SK-N-SH (cell line): ENCODE data around the gene GBP7. TPM values are rescaled to one million over a fixed set of nuclear protein-coding genes. Genes with fewer than 3 reads are reported as not detected.

Experiments
- CTCF ChIA-PET: fragments of 300-600, 350-600 bp; formaldehyde crosslinking; extraction: SDS; loops from one replicate; lab custom pipeline; 2021; lab: Yijun Ruan, JAX
- POLR2A ChIA-PET: fragments of 350-600 bp; sonication (Branson Sonifier 250); formaldehyde crosslinking; extraction: SDS; loops from one replicate; lab custom pipeline; 2020; ENCODE audit warnings: antibody characterized with exemption, inconsistent platforms; lab: Yijun Ruan, JAX
- DNase-seq: peaks from one replicate; pipeline ENCODE4 v3.0.0; 2012
- H2AFZ ChIP-seq: fragments of 200-600 bp; sonication (generic); 2 replicates; pipeline ENCODE4 v1.8.1; 2016; ENCODE audit warnings: antibody characterized with exemption, mild to moderate bottlenecking, low read depth
- H3F3A ChIP-seq: fragments of 200-600 bp; sonication (generic); replicated peaks from 2 replicates; pipeline ENCODE3; 2016; ENCODE audit warnings: antibody characterized with exemption, mild to moderate bottlenecking; ENCODE audit not compliant: insufficient read depth
- H3K27ac ChIP-seq, 2 experiments: fragments of 200-500 bp in 1 of 2; fragments of 200-600 bp in 1 of 2; sonication (Bioruptor generic) in 1 of 2; sonication (generic), shearing (Covaris generic) in 1 of 2; 2 replicates each; pipeline versions ENCODE4 v1.5.1 to v1.6.1; 2014 to 2016; ENCODE audit warnings: low read depth in 2 of 2, inconsistent platforms in 1 of 2, low read length in 1 of 2, mild to moderate bottlenecking in 1 of 2, mixed read lengths in 1 of 2
- H3K27me3 ChIP-seq: fragments of 200-600 bp; sonication (generic), shearing (Covaris generic); 2 replicates; pipeline ENCODE4 v1.6.1; 2016; ENCODE audit warnings: mixed run types; ENCODE audit not compliant: insufficient read depth
- H3K36me3 ChIP-seq, 2 experiments: fragments of 200-500 bp in 1 of 2; fragments of 200-600 bp in 1 of 2; sonication (Bioruptor generic) in 1 of 2; sonication (generic) in 1 of 2; replicated peaks in 1 of 2; 2 replicates each; pipeline versions ENCODE3 to v1.5.1; 2014 to 2016; ENCODE audit warnings: low read length in 1 of 2, mild to moderate bottlenecking in 1 of 2; ENCODE audit not compliant: insufficient read depth in 2 of 2, control insufficient read depth in 1 of 2
- H3K4me1 ChIP-seq, 2 experiments: fragments of 200-500 bp in 1 of 2; fragments of 200-600 bp in 1 of 2; sonication (Bioruptor generic) in 1 of 2; sonication (generic), shearing (Covaris generic) in 1 of 2; 2 replicates each; pipeline versions ENCODE4 v1.5.1 to v1.6.1; 2014 to 2016; ENCODE audit warnings: low read depth in 1 of 2, low read length in 1 of 2, mixed run types in 1 of 2; ENCODE audit not compliant: insufficient read depth in 2 of 2, control insufficient read depth in 1 of 2
- H3K4me2 ChIP-seq: fragments of 200-600 bp; sonication (generic), shearing (Covaris generic); 2 replicates; pipeline ENCODE4 v1.6.1; 2017; ENCODE audit warnings: mixed run types
- H3K4me3 ChIP-seq, 2 experiments: fragments of 200-500 bp in 1 of 2; fragments of 200-600 bp in 1 of 2; sonication (Bioruptor generic) in 1 of 2; sonication (generic), shearing (Covaris generic) in 1 of 2; 2 replicates each; pipeline versions ENCODE4 v1.5.1 to v1.8.1; 2014 to 2016; ENCODE audit warnings: low read depth in 2 of 2, inconsistent platforms in 1 of 2, low read length in 1 of 2, mild to moderate bottlenecking in 1 of 2, mixed read lengths in 1 of 2, moderate library complexity in 1 of 2
- H3K79me2 ChIP-seq: fragments of 200-600 bp; sonication (generic); 2 replicates; pipeline ENCODE4 v1.8.1; 2017; ENCODE audit warnings: mild to moderate bottlenecking; ENCODE audit not compliant: insufficient read depth
- H3K9ac ChIP-seq: fragments of 200-600 bp; sonication (generic); 2 replicates; pipeline ENCODE4 v1.6.1; 2017; ENCODE audit warnings: mixed run types
- H3K9me2 ChIP-seq: fragments of 200-600 bp; sonication (generic); 2 replicates; pipeline ENCODE4 v1.6.1; 2017; ENCODE audit warnings: mixed run types
- H3K9me3 ChIP-seq: fragments of 200-600 bp; sonication (generic); 2 replicates; pipeline ENCODE4 v1.6.1; 2017; ENCODE audit warnings: mixed run types, mild to moderate bottlenecking, moderate library complexity
- H4K20me1 ChIP-seq: fragments of 200-600 bp; sonication (generic); 2 replicates; pipeline ENCODE4 v1.6.1; 2017; ENCODE audit warnings: mild to moderate bottlenecking, mixed run types; ENCODE audit not compliant: insufficient read depth
- ELF1 ChIP-seq: IDR thresholded peaks from 2 replicates; pipeline ENCODE4 v1.4.0; 2012
- EP300 ChIP-seq, 2 experiments: IDR thresholded peaks; 2 replicates each; pipeline versions ENCODE4 v1.4.0 to v1.6.1; 2012; ENCODE audit warnings: borderline replicate concordance in 1 of 2, low read depth in 1 of 2, low read length in 1 of 2
- EZH2phosphoT487 ChIP-seq: fragments of 200-600 bp; sonication (generic); IDR thresholded peaks from 2 replicates; pipeline ENCODE4 v1.6.1; 2017; ENCODE audit warnings: low read depth, mixed run types, mild to moderate bottlenecking, antibody characterized with exemption, moderate library complexity, borderline replicate concordance
- FOSL2 ChIP-seq: IDR thresholded peaks from 2 replicates; pipeline ENCODE4 v1.4.0; 2012; ENCODE audit warnings: low read depth, mild to moderate bottlenecking, moderate library complexity, borderline replicate concordance
- GABPA ChIP-seq: IDR thresholded peaks from 2 replicates; pipeline ENCODE4 v1.4.0; 2012; ENCODE audit warnings: low read depth, mild to moderate bottlenecking
- GATA2 ChIP-seq: sonication (generic); formaldehyde crosslinking; IDR thresholded peaks from 2 replicates; pipeline ENCODE4 v1.5.0; 2020; ENCODE audit warnings: mild to moderate bottlenecking, missing genetic modification reagents
- JUND ChIP-seq: IDR thresholded peaks from 2 replicates; pipeline ENCODE4 v1.4.0; 2012
- MEF2A ChIP-seq: IDR thresholded peaks from 2 replicates; pipeline ENCODE4 v1.4.0; 2012; ENCODE audit warnings: low read depth, borderline replicate concordance
- MXI1 ChIP-seq: IDR thresholded peaks from 2 replicates; pipeline ENCODE4 v1.6.1; 2012; ENCODE audit warnings: mild to moderate bottlenecking, low read depth, low read length, improper control_type of control experiment
- NFIC ChIP-seq: IDR thresholded peaks from 2 replicates; pipeline ENCODE4 v1.4.0; 2012; ENCODE audit warnings: borderline replicate concordance
- NRF1 ChIP-seq: IDR thresholded peaks from 2 replicates; pipeline ENCODE4 v1.6.1; 2012; ENCODE audit warnings: low read depth, mild to moderate bottlenecking, low read length
- POLR2AphosphoS5 ChIP-seq: IDR thresholded peaks from 2 replicates; pipeline ENCODE4 v1.6.1; 2012; ENCODE audit warnings: low read depth, low read length
- RAD21 ChIP-seq: IDR thresholded peaks from 2 replicates; pipeline ENCODE4 v1.6.1; 2012; ENCODE audit warnings: mild to moderate bottlenecking, low read length
- RFX5 ChIP-seq: IDR thresholded peaks from 2 replicates; pipeline ENCODE4 v1.6.1; 2012; ENCODE audit warnings: mild to moderate bottlenecking, improper control_type of control experiment, low read length
- RXRA ChIP-seq: IDR thresholded peaks from 2 replicates; pipeline ENCODE4 v1.4.0; 2012; ENCODE audit warnings: low read depth, mild to moderate bottlenecking, borderline replicate concordance
- SIN3A ChIP-seq: IDR thresholded peaks from 2 replicates; pipeline ENCODE4 v1.6.1; 2012; ENCODE audit warnings: low read depth, mild to moderate bottlenecking, low read length, moderate library complexity, borderline replicate concordance
- SMC3 ChIP-seq: IDR thresholded peaks from 2 replicates; pipeline ENCODE4 v1.6.1; 2012; ENCODE audit warnings: low read depth, low read length, improper control_type of control experiment
- TAF1 ChIP-seq: IDR thresholded peaks from 2 replicates; pipeline ENCODE4 v1.6.1; 2012; ENCODE audit warnings: low read depth, mild to moderate bottlenecking, low read length, moderate library complexity, borderline replicate concordance
- TCF12 ChIP-seq: IDR thresholded peaks from 2 replicates; pipeline ENCODE4 v1.4.0; 2012
- YY1 ChIP-seq: IDR thresholded peaks from 2 replicates; pipeline ENCODE4 v1.4.0; 2012; ENCODE audit warnings: low read depth, mild to moderate bottlenecking
- WGBS: methylation state at CpG from one replicate; pipeline ENCODE4 v1.1.6; 2017; ENCODE audit warnings: low lambda C conversion rate; 5-methylcytosine and 5-hydroxymethylcytosine counted together
- polyA plus RNA-seq, 3 experiments: library from polyadenylated mRNA; depleted of rRNA; stranded (reverse); fragments of >200 nt; gene quantifications; 2 replicates each; pipeline ENCODE4 v1.2.3, GENCODE V29; 2012
- TF ChIP-seq, protein P1 (sequence below): IDR thresholded peaks from 2 replicates; pipeline ENCODE4 v1.4.0; 2012; ENCODE audit warnings: low read depth, borderline replicate concordance
- TF ChIP-seq, protein P2 (sequence below): IDR thresholded peaks from 2 replicates; pipeline ENCODE4 v1.4.0; 2012; ENCODE audit warnings: low read depth
- TF ChIP-seq, protein P3 (sequence below): IDR thresholded peaks from 2 replicates; pipeline ENCODE4 v1.4.0; 2012; ENCODE audit warnings: low read depth, borderline replicate concordance
- TF ChIP-seq, protein P4 (sequence below): fragments of 200-600 bp; sonication (generic); IDR thresholded peaks from 2 replicates; pipeline ENCODE4 v1.6.1; 2017; ENCODE audit warnings: antibody characterized with exemption, mild to moderate bottlenecking, moderate library complexity
- TF ChIP-seq, protein P5 (sequence below): fragments of 150-350 bp; IDR thresholded peaks from 2 replicates; pipeline ENCODE4 v1.6.1; 2016; ENCODE audit warnings: mild to moderate bottlenecking, low read depth, low read length

The GBP7 gene
- polyA plus RNA-seq, 1 of the 3 experiments (the other 2 are of a cell fraction): not detected

DNA sequence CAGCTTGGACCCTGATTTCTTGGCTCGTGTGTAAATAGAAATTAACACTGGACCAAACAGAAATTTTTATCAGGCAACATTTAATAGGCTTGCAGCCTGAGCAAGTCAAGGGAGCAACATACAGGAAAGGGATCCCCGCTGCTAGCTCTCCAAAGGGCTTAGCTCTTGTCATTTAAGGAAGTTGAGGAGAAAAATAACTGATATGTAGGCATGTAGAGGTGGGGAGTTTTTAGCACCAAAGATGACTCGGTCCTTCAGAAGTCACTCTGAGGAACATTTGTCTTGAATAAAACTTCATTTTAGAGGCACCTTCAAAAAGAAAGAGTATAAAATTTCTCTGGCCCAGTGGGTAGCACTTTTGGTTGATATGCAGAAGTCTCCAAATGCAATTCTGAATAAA lies 76.9 kb downstream of the GBP7 start:
- CTCF ChIA-PET: interaction anchor here (0.9 to 3.0 kb wide), 2 partner anchors 11 to 13 kb away, joined by 4 to 9 read pairs; no protein-coding TSS in a partner anchor
- no peak overlapping the region for H3K4me3 ChIP-seq
- no peak overlapping the region for H3K9ac ChIP-seq
- H3K4me1 ChIP-seq: no peaks in the 10 kb centered on the region
- H3K27me3 ChIP-seq: no peaks in the 10 kb centered on the region
- no peaks in the 10 kb centered on the region for H3F3A ChIP-seq
- 26% methylated on average over 3 of the region's 3 CpGs for WGBS
- no peak overlapping the region for H3K27ac ChIP-seq
- no peak overlapping the region for H2AFZ ChIP-seq
- no peaks in the 10 kb centered on the region for H4K20me1 ChIP-seq
- H3K36me3 ChIP-seq: no peaks in the 10 kb centered on the region
- H3K4me2 ChIP-seq: no peak overlapping the region
- DNase-seq: no peak
- H3K79me2 ChIP-seq: no peaks in the 10 kb centered on the region
- POLR2A ChIA-PET: no interaction called here
- no peak for TF ChIP-seq MEF2A
- TF ChIP-seq RAD21: no peak
- TF ChIP-seq, protein P1, sequence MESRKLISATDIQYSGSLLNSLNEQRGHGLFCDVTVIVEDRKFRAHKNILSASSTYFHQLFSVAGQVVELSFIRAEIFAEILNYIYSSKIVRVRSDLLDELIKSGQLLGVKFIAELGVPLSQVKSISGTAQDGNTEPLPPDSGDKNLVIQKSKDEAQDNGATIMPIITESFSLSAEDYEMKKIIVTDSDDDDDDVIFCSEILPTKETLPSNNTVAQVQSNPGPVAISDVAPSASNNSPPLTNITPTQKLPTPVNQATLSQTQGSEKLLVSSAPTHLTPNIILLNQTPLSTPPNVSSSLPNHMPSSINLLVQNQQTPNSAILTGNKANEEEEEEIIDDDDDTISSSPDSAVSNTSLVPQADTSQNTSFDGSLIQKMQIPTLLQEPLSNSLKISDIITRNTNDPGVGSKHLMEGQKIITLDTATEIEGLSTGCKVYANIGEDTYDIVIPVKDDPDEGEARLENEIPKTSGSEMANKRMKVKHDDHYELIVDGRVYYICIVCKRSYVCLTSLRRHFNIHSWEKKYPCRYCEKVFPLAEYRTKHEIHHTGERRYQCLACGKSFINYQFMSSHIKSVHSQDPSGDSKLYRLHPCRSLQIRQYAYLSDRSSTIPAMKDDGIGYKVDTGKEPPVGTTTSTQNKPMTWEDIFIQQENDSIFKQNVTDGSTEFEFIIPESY: no peak
- TF ChIP-seq GATA2 (CRISPR knock-in tag): no peak
- no peak for TF ChIP-seq RXRA
- TF ChIP-seq EP300 (IDR thresholded peaks at IDR 0.05; ENCODE audit: borderline replicate concordance in 1 of 2, low read depth in 1 of 2, low read length in 1 of 2): no peak
- TF ChIP-seq, protein P2, sequence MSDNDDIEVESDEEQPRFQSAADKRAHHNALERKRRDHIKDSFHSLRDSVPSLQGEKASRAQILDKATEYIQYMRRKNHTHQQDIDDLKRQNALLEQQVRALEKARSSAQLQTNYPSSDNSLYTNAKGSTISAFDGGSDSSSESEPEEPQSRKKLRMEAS: no peak
- no peak for TF ChIP-seq MXI1
- TF ChIP-seq, protein P3, sequence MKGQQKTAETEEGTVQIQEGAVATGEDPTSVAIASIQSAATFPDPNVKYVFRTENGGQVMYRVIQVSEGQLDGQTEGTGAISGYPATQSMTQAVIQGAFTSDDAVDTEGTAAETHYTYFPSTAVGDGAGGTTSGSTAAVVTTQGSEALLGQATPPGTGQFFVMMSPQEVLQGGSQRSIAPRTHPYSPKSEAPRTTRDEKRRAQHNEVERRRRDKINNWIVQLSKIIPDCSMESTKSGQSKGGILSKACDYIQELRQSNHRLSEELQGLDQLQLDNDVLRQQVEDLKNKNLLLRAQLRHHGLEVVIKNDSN: no peak
- TF ChIP-seq SIN3A: no peak
- no peak for TF ChIP-seq POLR2AphosphoS5
- no peaks in the 10 kb centered on the region; the same call in 1 of the 2 replicates for H3K9me3 ChIP-seq
- H3K9me2 ChIP-seq: no peaks in the 10 kb centered on the region

DNA sequence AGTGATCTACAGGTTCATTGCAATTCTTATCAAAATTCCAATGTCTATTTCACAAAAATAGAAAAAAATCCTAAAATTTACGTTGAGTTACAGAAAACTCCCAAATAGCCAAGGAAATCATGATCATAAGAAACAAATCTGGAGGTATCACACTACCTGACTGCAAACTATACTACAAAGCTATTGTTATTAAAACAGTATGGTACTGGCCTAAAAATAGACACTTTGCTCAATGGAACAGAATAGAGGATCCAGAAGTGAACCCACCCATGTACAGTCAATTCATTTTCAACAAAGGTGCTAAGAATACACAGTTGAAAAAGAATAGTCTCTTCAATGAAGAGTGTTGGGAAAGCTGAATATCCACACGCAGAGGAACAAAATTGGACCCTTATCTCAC lies 80.1 kb downstream of the GBP7 start:
- H3K4me3 ChIP-seq: no peak overlapping the region
- 28% methylated on average over 2 of the region's 2 CpGs for WGBS
- DNase-seq: no peak
- no peaks in the 10 kb centered on the region for H3K9me2 ChIP-seq
- H3K4me2 ChIP-seq: no peak overlapping the region
- no peaks in the 10 kb centered on the region for H3F3A ChIP-seq
- H3K79me2 ChIP-seq: no peaks in the 10 kb centered on the region
- H3K9ac ChIP-seq: no peak overlapping the region
- H3K36me3 ChIP-seq: no peaks in the 10 kb centered on the region
- H3K4me1 ChIP-seq: no peaks in the 10 kb centered on the region
- no peak overlapping the region for H3K27ac ChIP-seq
- H2AFZ ChIP-seq: no peak overlapping the region
- H3K9me3 ChIP-seq: no peaks in the 10 kb centered on the region; the same call in 1 of the 2 replicates
- no peaks in the 10 kb centered on the region for H4K20me1 ChIP-seq
- H3K27me3 ChIP-seq: no peaks in the 10 kb centered on the region
- ChIA-PET POLR2A (no interaction called here), CTCF (interaction anchor here (1.0 kb wide), 1 partner anchor 10 kb away, joined by 6 read pairs; no protein-coding TSS in a partner anchor)
- TF ChIP-seq ELF1: no peak
- TF ChIP-seq RXRA: no peak
- no peak for TF ChIP-seq JUND
- TF ChIP-seq FOSL2: no peak
- no peak for TF ChIP-seq YY1
- TF ChIP-seq NFIC: no peak
- no peak for TF ChIP-seq EP300 (IDR thresholded peaks at IDR 0.05; ENCODE audit: borderline replicate concordance in 1 of 2, low read depth in 1 of 2, low read length in 1 of 2)
- TF ChIP-seq SMC3: no peak
- TF ChIP-seq TAF1: no peak
- TF ChIP-seq, protein P4, sequence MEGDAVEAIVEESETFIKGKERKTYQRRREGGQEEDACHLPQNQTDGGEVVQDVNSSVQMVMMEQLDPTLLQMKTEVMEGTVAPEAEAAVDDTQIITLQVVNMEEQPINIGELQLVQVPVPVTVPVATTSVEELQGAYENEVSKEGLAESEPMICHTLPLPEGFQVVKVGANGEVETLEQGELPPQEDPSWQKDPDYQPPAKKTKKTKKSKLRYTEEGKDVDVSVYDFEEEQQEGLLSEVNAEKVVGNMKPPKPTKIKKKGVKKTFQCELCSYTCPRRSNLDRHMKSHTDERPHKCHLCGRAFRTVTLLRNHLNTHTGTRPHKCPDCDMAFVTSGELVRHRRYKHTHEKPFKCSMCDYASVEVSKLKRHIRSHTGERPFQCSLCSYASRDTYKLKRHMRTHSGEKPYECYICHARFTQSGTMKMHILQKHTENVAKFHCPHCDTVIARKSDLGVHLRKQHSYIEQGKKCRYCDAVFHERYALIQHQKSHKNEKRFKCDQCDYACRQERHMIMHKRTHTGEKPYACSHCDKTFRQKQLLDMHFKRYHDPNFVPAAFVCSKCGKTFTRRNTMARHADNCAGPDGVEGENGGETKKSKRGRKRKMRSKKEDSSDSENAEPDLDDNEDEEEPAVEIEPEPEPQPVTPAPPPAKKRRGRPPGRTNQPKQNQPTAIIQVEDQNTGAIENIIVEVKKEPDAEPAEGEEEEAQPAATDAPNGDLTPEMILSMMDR: no peak
- TF ChIP-seq, protein P5, sequence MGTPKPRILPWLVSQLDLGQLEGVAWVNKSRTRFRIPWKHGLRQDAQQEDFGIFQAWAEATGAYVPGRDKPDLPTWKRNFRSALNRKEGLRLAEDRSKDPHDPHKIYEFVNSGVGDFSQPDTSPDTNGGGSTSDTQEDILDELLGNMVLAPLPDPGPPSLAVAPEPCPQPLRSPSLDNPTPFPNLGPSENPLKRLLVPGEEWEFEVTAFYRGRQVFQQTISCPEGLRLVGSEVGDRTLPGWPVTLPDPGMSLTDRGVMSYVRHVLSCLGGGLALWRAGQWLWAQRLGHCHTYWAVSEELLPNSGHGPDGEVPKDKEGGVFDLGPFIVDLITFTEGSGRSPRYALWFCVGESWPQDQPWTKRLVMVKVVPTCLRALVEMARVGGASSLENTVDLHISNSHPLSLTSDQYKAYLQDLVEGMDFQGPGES: no peak
- no peak for TF ChIP-seq RFX5
- no peak for TF ChIP-seq NRF1
- no peak for TF ChIP-seq GABPA
- TF ChIP-seq POLR2AphosphoS5: no peak
- no peak for TF ChIP-seq EZH2phosphoT487
- TF ChIP-seq TCF12: no peak
- TF ChIP-seq SIN3A: no peak
